Endothelial cell of umbilical vein (primary cell): ENCODE data around the gene NECAB2. TPM values are rescaled to one million over a fixed set of nuclear protein-coding genes. Genes with fewer than 3 reads are reported as not detected.

Source experiments
- BruUV-seq: library from RNA; stranded (reverse); fragments of 400-500 nt; replicated peaks from 2 replicates; lab custom pipeline; 2021; lab: Mats Ljungman, UMichigan
- CTCF ChIA-PET: fragments of 300-600, 350-600 bp; sonication (Branson Sonifier 250); formaldehyde crosslinking; loops from one replicate; lab custom pipeline; 2021; ENCODE audit warnings: antibody characterized with exemption, inconsistent platforms; lab: Charles Lee
- POLR2A ChIA-PET: fragments of 300-600, 350-600 bp; sonication (Branson Sonifier 250); formaldehyde crosslinking; loops from one replicate; lab custom pipeline; 2021; ENCODE audit warnings: antibody characterized with exemption, inconsistent platforms; lab: Charles Lee
- DNase-seq: peaks from one replicate; pipeline ENCODE4 v3.0.0-alpha.2; 2011; ENCODE audit warnings: low read depth, low spot score
- FAIRE-seq: peaks from 2 replicates; lab custom pipeline; 2011; peaks lifted over from hg19 to GRCh38; lab: Jason Lieb, UNC
- H2AFZ ChIP-seq: 2 replicates; pipeline ENCODE4 v1.6.0; 2012; ENCODE audit warnings: low read depth, low read length, control low read depth, inconsistent platforms
- H3K27ac ChIP-seq: 2 replicates; pipeline ENCODE4 v1.5.1; 2011; ENCODE audit warnings: low read depth, mild to moderate bottlenecking, control low read depth, low read length, moderate library complexity; ENCODE audit not compliant: insufficient read depth
- H3K27me3 ChIP-seq, 2 experiments: 2 replicates each; pipeline versions ENCODE4 v1.6.0 to v1.6.1; 2011; ENCODE audit warnings: low read length in 2 of 2, mixed read lengths in 1 of 2; ENCODE audit not compliant: control insufficient read depth in 2 of 2, insufficient read depth in 2 of 2
- H3K36me3 ChIP-seq, 2 experiments: 2 replicates in 1 of 2; 3 replicates in 1 of 2; pipeline ENCODE4 v1.5.1; 2011; ENCODE audit warnings: low read length in 2 of 2, mild to moderate bottlenecking in 1 of 2, moderate library complexity in 1 of 2; ENCODE audit not compliant: control insufficient read depth in 2 of 2, insufficient read depth in 2 of 2; ENCODE audit errors: extremely low read depth in 1 of 2
- H3K4me1 ChIP-seq: 3 replicates; pipeline ENCODE4 v1.5.1; 2011; ENCODE audit warnings: mild to moderate bottlenecking, low read length; ENCODE audit not compliant: control insufficient read depth, insufficient read depth; ENCODE audit errors: extremely low read depth
- H3K4me2 ChIP-seq: 2 replicates; pipeline ENCODE4 v1.6.1; 2011; ENCODE audit warnings: low read length, control low read depth, mixed read lengths; ENCODE audit not compliant: insufficient read depth
- H3K4me3 ChIP-seq, 3 experiments: fragments of 200-600 bp in 1 of 3; sonication (generic), shearing (Covaris generic) in 1 of 3; replicated peaks in 1 of 3; 2 replicates each; pipeline ENCODE4 v1.5.1; 2011 to 2016; ENCODE audit warnings: control low read depth in 3 of 3, low read length in 3 of 3, mild to moderate bottlenecking in 2 of 3, inconsistent platforms in 1 of 3, low read depth in 1 of 3, moderate library complexity in 1 of 3; ENCODE audit not compliant: insufficient read depth in 1 of 3
- H3K79me2 ChIP-seq: 2 replicates; pipeline ENCODE4 v1.6.0; 2012; ENCODE audit warnings: low read length, inconsistent platforms; ENCODE audit not compliant: control insufficient read depth, insufficient read depth
- H3K9ac ChIP-seq: replicated peaks from 2 replicates; pipeline ENCODE3; 2011; ENCODE audit warnings: low read length, control low read depth; ENCODE audit not compliant: insufficient read depth; ENCODE audit errors: extremely low read depth
- H3K9me1 ChIP-seq: replicated peaks from 3 replicates; pipeline ENCODE4 v1.6.0; 2011; ENCODE audit warnings: mild to moderate bottlenecking, low read length; ENCODE audit not compliant: control insufficient read depth, insufficient read depth; ENCODE audit errors: extremely low read depth
- H3K9me3 ChIP-seq: replicated peaks from 2 replicates; pipeline ENCODE4 v1.5.1; 2012; ENCODE audit warnings: low read length, inconsistent platforms; ENCODE audit not compliant: control insufficient read depth, insufficient read depth
- H4K20me1 ChIP-seq: replicated peaks from 2 replicates; pipeline ENCODE3; 2011; ENCODE audit warnings: mild to moderate bottlenecking, low read length; ENCODE audit not compliant: control insufficient read depth, insufficient read depth; ENCODE audit errors: extremely low read depth
- CTCF ChIP-seq, 2 donors: IDR thresholded peaks; 1 replicate in 1 of 2; 2 replicates in 1 of 2; pipeline ENCODE4 v1.5.1; 2011; ENCODE audit warnings: low read length in 2 of 2, mild to moderate bottlenecking in 2 of 2, moderate library complexity in 2 of 2, control low read depth in 1 of 2, inconsistent platforms in 1 of 2, low read depth in 1 of 2; ENCODE audit not compliant: insufficient read depth in 1 of 2; ENCODE audit errors: extremely low read depth in 1 of 2
- EZH2 ChIP-seq: IDR thresholded peaks from 2 replicates; pipeline ENCODE4 v1.6.1; 2012; ENCODE audit warnings: borderline replicate concordance, low read depth, mild to moderate bottlenecking, moderate library complexity, low read length, inconsistent platforms; ENCODE audit not compliant: severe bottlenecking
- FOS ChIP-seq: IDR thresholded peaks from 2 replicates; pipeline ENCODE4 v1.6.1; 2011; ENCODE audit warnings: mild to moderate bottlenecking, low read length, moderate library complexity, borderline replicate concordance; ENCODE audit not compliant: insufficient read depth
- GATA2 ChIP-seq: IDR thresholded peaks from 2 replicates; pipeline ENCODE4 v1.7.0; 2011; ENCODE audit warnings: low read depth, mild to moderate bottlenecking, moderate library complexity, mixed read lengths, low read length; ENCODE audit not compliant: insufficient read length, insufficient read depth
- JUN ChIP-seq: IDR thresholded peaks from 2 replicates; pipeline ENCODE4 v1.6.1; 2011; ENCODE audit warnings: borderline replicate concordance, low read depth; ENCODE audit not compliant: insufficient read length, insufficient read depth
- MAX ChIP-seq: IDR thresholded peaks from 2 replicates; pipeline ENCODE4 v1.6.1; 2011; ENCODE audit not compliant: insufficient read depth, insufficient read length
- MYC ChIP-seq: IDR thresholded peaks from one replicate; pipeline ENCODE4 v1.6.1; 2011; ENCODE audit warnings: mild to moderate bottlenecking, low read depth, low read length
- POLR2A ChIP-seq: IDR thresholded peaks from 2 replicates; pipeline ENCODE4 v1.6.1; 2012; ENCODE audit warnings: low read depth, mild to moderate bottlenecking, control low read depth, low read length
- POLR2AphosphoS5 ChIP-seq: IDR thresholded peaks from 2 replicates; pipeline ENCODE4 v1.6.1; 2012; ENCODE audit warnings: low read depth, mild to moderate bottlenecking, control low read depth, low read length, moderate library complexity; ENCODE audit not compliant: insufficient read depth
- dilution Hi-C: fragments of 300-500 bp; cut with MboI; formaldehyde crosslinking; loops from one replicate; pipeline ENCODE4 v1.15.0; 2019; ENCODE audit warnings: low sequenced_read_pairs; ENCODE audit not compliant: extremely low pct_ligation_motif_present
- intact Hi-C: fragments of 100-400 bp; cut with micrococcal nuclease; formaldehyde crosslinking; loops from one replicate; pipeline ENCODE4 v1.10.0; 2022
- polyA plus RNA-seq, 4 experiments: library from polyadenylated mRNA; depleted of rRNA in 3 of 4; stranded (reverse) in 3 of 4; unstranded in 1 of 4; fragments of >200 nt; gene quantifications; 2 replicates each; pipeline versions ENCODE4 v1.2.1 to v1.2.3, GENCODE V29; 2011 to 2012; ENCODE audit warnings: missing spikeins in 1 of 4
- total RNA-seq: library from RNA; stranded (reverse); gene quantifications from 2 replicates; pipeline ENCODE4 v1.2.3, GENCODE V29; 2021

Gene NECAB2
- total and polyA plus RNA-seq, 2 donors (not counting 3 experiments of a cell fraction or from before 2014, with no cell fraction given) = 0.26 to 0.31 TPM

- Histone ChIP-seq H3K9ac (no peak overlapping the region), H3K4me1 (peaks cover 5% of the 10 kb centered on the region), H3K27ac (no peak overlapping the region), H4K20me1 (no peaks in the 10 kb centered on the region), H3K79me2 (no peaks in the 10 kb centered on the region), H2AFZ (no peak overlapping the region), H3K36me3 (no peaks in the 10 kb centered on the region), H3K27me3 (no peaks in the 10 kb centered on the region), H3K4me3 (no peak overlapping the region), H3K4me2 (no peak overlapping the region), H3K9me3 (no peaks in the 10 kb centered on the region), H3K9me1 (no peaks in the 10 kb centered on the region)
- no TSS peak for BruUV-seq
- ChIA-PET POLR2A (no interaction called here), CTCF (interaction anchor here (1.2 kb wide), 2 partner anchors 8 to 131 kb away, joined by 3 to 4 read pairs; no protein-coding TSS in a partner anchor)
- TF ChIP-seq JUN = no peak
- no peak for TF ChIP-seq MYC
- DNase-seq (no peak), FAIRE-seq (no peak)
- intact Hi-C loops (no loop called here), dilution Hi-C loops (no loop called here)
Observed at GRCh38 chr16:83935005-83935857, 32.8 kb upstream of the NECAB2 start.

- Histone ChIP-seq H3K9me3 (no peaks in the 10 kb centered on the region), H3K79me2 (no peaks in the 10 kb centered on the region), H3K27ac (no peak overlapping the region), H3K4me3 (no peak overlapping the region), H2AFZ (no peak overlapping the region), H3K36me3 (no peaks in the 10 kb centered on the region), H3K27me3 (no peaks in the 10 kb centered on the region), H3K4me1 (peaks cover 5% of the 10 kb centered on the region), H4K20me1 (no peaks in the 10 kb centered on the region), H3K9me1 (no peaks in the 10 kb centered on the region), H3K9ac (no peak overlapping the region), H3K4me2 (no peak overlapping the region)
- TF ChIP-seq JUN (no peak), MAX (no peak), EZH2 (no peak), GATA2 (no peak), POLR2A (no peak), CTCF (IDR thresholded peaks at IDR 0.05; ENCODE audit: extremely low read depth in 1 of 2, insufficient read depth in 1 of 2, low read depth in 1 of 2, low read length in 2 of 2) (no peak), MYC (no peak), POLR2AphosphoS5 (no peak), FOS (no peak)
- POLR2A ChIA-PET = no interaction called here
- dilution Hi-C loops = no loop called here
- BruUV-seq = no TSS peak
- DNase-seq = no peak
- CTCF ChIA-PET = interaction anchor here (0.5 to 1.2 kb wide), 3 partner anchors 9 to 1690 kb away, joined by 3 to 4 read pairs (median 3); no protein-coding TSS in a partner anchor
- intact Hi-C loops = no loop called here
- no peak for FAIRE-seq
Observed at GRCh38 chr16:83935858-83936255, 32.2 kb upstream of the NECAB2 start.
